Measurements from ENCODE around the gene APPBP2.

GRCh38 chr17:60445144-60445543, 80.9 kb downstream of the APPBP2 start:
- TF ChIP-seq CTCF (IDR thresholded peaks at IDR 0.05; ENCODE audit: low read depth, low read length) (no peak), EZH2phosphoT487 (IDR thresholded peaks at IDR 0.05; ENCODE audit: low read depth) (no peak)
